Neural progenitor cell (in vitro differentiated cells): ENCODE data around the gene VIM. TPM values are rescaled to one million over a fixed set of nuclear protein-coding genes. Genes with fewer than 3 reads are reported as not detected.

Experiments
- DNase-seq: peaks from one replicate; pipeline ENCODE4 v3.0.0-alpha.2; 2016; ENCODE audit warnings: low spot score
- H2AFZ ChIP-seq: fragments of 200-600 bp; sonication (generic); replicated peaks from 2 replicates; pipeline ENCODE4 v1.6.1; 2016; ENCODE audit warnings: antibody characterized with exemption
- H3F3A ChIP-seq: fragments of 200-600 bp; sonication (generic); 2 replicates; pipeline ENCODE4 v1.6.1; 2016; ENCODE audit warnings: antibody characterized with exemption, low read depth
- H3K27ac ChIP-seq: fragments of 200-600 bp; sonication (generic); 2 replicates; pipeline ENCODE4 v1.5.1; 2016; ENCODE audit warnings: mild to moderate bottlenecking
- H3K27me3 ChIP-seq: fragments of 200-600 bp; sonication (generic); 2 replicates; pipeline ENCODE4 v1.6.1; 2016; ENCODE audit warnings: mild to moderate bottlenecking, moderate library complexity
- H3K36me3 ChIP-seq: fragments of 200-600 bp; sonication (generic); 2 replicates; pipeline ENCODE4 v1.5.1; 2016
- H3K4me1 ChIP-seq: fragments of 200-600 bp; sonication (generic); 2 replicates; pipeline ENCODE4 v1.6.1; 2016; ENCODE audit warnings: mixed run types
- H3K4me2 ChIP-seq: fragments of 200-600 bp; sonication (generic); 2 replicates; pipeline ENCODE4 v1.6.1; 2016
- H3K4me3 ChIP-seq: fragments of 200-600 bp; sonication (generic); 2 replicates; pipeline ENCODE4 v1.5.1; 2016
- H3K79me2 ChIP-seq: fragments of 200-600 bp; sonication (generic); 2 replicates; pipeline ENCODE4 v1.6.1; 2016; ENCODE audit warnings: low read depth
- H3K9ac ChIP-seq: fragments of 200-600 bp; sonication (generic); 2 replicates; pipeline ENCODE4 v1.6.1; 2016
- H3K9me3 ChIP-seq: fragments of 200-600 bp; sonication (generic); 2 replicates; pipeline ENCODE4 v1.5.1; 2016; ENCODE audit warnings: low read depth
- H4K20me1 ChIP-seq: fragments of 200-600 bp; sonication (generic); 2 replicates; pipeline ENCODE4 v1.6.1; 2016; ENCODE audit warnings: low read depth
- H3K27ac Mint-ChIP-seq: 3 replicates; pipeline ENCODE4 v1.8.0; 2021; ENCODE audit warnings: mixed read lengths
- H3K27me3 Mint-ChIP-seq: 2 replicates; pipeline ENCODE4 v1.8.0; 2022; ENCODE audit warnings: low read depth, mild to moderate bottlenecking, inconsistent platforms, moderate library complexity, mixed read lengths; ENCODE audit not compliant: insufficient read depth
- H3K36me3 Mint-ChIP-seq: 3 replicates; pipeline ENCODE4 v1.8.0; 2021; ENCODE audit warnings: mixed read lengths
- H3K4me1 Mint-ChIP-seq: 3 replicates; pipeline ENCODE4 v1.8.0; 2021; ENCODE audit warnings: mixed read lengths
- H3K4me3 Mint-ChIP-seq: 3 replicates; pipeline ENCODE4 v1.8.0; 2021; ENCODE audit warnings: mild to moderate bottlenecking, moderate library complexity, mixed read lengths
- H3K9me3 Mint-ChIP-seq: 3 replicates; pipeline ENCODE4 v1.8.0; 2020; ENCODE audit warnings: mixed read lengths
- EZH2 ChIP-seq: fragments of 200-600 bp; sonication (generic); IDR thresholded peaks from 2 replicates; pipeline ENCODE4 v1.6.1; 2017; ENCODE audit warnings: antibody characterized with exemption, mild to moderate bottlenecking, moderate library complexity
- EZH2phosphoT487 ChIP-seq: fragments of 200-600 bp; sonication (generic); IDR thresholded peaks from 2 replicates; pipeline ENCODE4 v1.6.1; 2017; ENCODE audit warnings: antibody characterized with exemption
- total RNA-seq: library from RNA; depleted of rRNA; stranded (reverse); fragments of >200 nt; gene quantifications from 2 replicates; pipeline ENCODE4 v1.2.3, GENCODE V29; 2015; ENCODE audit warnings: low replicate concordance
- TF ChIP-seq, protein P1 (sequence below): fragments of 200-600 bp; sonication (generic); IDR thresholded peaks from 2 replicates; pipeline ENCODE4 v1.5.1; 2017; ENCODE audit warnings: antibody characterized with exemption, mild to moderate bottlenecking

The VIM gene
- total RNA-seq, 1 donor from 2014 or later, result 727 TPM

DNA sequence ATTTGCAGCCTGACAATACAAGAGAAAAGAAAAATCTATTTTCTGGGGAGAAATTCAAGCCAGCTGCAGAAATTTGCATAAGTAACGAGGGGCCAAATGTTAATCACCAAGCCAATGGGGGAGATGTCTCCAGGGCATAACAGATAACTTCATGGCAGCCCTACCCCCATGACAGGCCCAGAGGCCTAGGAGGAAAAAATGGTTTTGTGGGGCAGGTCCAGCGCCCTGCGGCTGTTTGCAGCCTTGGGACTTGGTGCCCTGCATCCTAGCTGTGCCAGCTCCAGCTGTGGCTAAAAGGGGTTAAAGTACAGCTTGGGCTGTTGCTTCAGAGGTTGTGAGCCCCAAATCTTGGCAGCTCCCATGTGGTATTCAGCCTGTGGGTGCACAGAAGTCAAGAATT lies 54.3 kb downstream of the VIM start:
- no peaks in the 10 kb centered on the region for H3K27me3 ChIP-seq
- H3K27ac ChIP-seq, result no peak overlapping the region
- H3K4me1 Mint-ChIP-seq, result no peaks in the 10 kb centered on the region
- no peaks in the 10 kb centered on the region for H3K36me3 Mint-ChIP-seq
- no peaks in the 10 kb centered on the region for H4K20me1 ChIP-seq
- no peaks in the 10 kb centered on the region for H3K79me2 ChIP-seq
- H3K9me3 Mint-ChIP-seq, result peaks cover 23% of the 10 kb centered on the region
- H3F3A ChIP-seq, result no peaks in the 10 kb centered on the region
- H2AFZ ChIP-seq, result no peak overlapping the region
- H3K36me3 ChIP-seq, result no peaks in the 10 kb centered on the region
- no peaks in the 10 kb centered on the region for H3K4me1 ChIP-seq
- H3K4me2 ChIP-seq, result no peak overlapping the region
- no peak overlapping the region for H3K27ac Mint-ChIP-seq
- H3K27me3 Mint-ChIP-seq, result no peaks in the 10 kb centered on the region
- H3K9ac ChIP-seq, result no peak overlapping the region
- TF ChIP-seq EZH2 (no peak), EZH2phosphoT487 (no peak)
- TF ChIP-seq, protein P1, sequence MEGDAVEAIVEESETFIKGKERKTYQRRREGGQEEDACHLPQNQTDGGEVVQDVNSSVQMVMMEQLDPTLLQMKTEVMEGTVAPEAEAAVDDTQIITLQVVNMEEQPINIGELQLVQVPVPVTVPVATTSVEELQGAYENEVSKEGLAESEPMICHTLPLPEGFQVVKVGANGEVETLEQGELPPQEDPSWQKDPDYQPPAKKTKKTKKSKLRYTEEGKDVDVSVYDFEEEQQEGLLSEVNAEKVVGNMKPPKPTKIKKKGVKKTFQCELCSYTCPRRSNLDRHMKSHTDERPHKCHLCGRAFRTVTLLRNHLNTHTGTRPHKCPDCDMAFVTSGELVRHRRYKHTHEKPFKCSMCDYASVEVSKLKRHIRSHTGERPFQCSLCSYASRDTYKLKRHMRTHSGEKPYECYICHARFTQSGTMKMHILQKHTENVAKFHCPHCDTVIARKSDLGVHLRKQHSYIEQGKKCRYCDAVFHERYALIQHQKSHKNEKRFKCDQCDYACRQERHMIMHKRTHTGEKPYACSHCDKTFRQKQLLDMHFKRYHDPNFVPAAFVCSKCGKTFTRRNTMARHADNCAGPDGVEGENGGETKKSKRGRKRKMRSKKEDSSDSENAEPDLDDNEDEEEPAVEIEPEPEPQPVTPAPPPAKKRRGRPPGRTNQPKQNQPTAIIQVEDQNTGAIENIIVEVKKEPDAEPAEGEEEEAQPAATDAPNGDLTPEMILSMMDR, result no peak
- no peak overlapping the region for H3K4me3 Mint-ChIP-seq
- H3K4me3 ChIP-seq, result no peak overlapping the region
- no peak for DNase-seq
- H3K9me3 ChIP-seq, result no peaks in the 10 kb centered on the region

DNA sequence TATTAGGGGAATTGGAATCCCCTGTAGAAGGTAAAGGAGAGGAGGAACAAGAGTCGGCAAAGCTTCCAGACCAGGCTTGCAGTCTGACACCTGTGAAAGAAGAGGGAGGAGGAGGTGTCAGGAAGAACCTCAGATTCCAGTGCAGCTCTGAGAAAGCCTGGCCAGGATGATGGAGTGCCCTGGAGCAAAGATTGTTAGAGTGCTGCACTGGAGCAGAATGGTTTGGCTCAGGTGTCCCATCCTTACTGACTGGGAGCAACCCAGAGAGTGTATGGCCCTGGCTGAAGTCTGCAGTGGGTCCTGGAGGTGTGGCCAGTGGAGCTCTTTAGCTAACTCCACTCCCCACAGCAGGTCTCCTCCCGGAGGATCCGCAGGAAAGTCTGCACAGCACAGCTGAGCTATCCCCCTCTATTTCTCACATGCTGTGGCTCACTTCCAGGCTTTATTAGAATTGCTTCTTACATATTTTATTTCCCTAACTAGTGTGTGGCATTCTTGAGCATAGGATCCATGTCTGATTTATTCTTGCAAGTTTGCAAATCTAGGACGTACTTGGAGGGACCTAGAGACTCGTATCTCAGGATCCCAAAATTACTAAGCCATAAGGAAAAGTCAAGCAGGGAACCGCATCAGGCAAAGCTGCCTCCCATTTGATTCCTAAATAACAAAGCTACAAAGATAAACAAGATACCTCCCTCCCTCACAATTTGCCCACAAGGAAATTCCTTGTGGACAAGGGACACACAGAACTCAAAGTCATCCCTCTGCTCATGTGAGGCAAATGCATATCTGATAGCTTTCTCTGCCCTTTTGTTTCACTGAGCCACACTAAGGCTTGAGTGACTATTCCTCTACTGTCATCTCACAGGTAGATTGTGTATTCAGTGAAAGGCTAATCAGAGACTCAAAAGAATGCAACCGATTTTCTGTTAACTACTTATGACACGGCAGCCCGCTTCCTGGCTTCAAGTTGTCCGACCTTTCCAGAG lies 58.8 kb downstream of the VIM start:
- H3F3A ChIP-seq, result no peaks in the 10 kb centered on the region
- H3K27ac ChIP-seq, result no peak overlapping the region
- H3K4me2 ChIP-seq, result no peak overlapping the region
- no peaks in the 10 kb centered on the region for H3K27me3 ChIP-seq
- Mint-ChIP-seq H3K27ac (no peak overlapping the region), H3K36me3 (no peaks in the 10 kb centered on the region), H3K27me3 (peaks cover 2% of the 10 kb centered on the region), H3K4me1 (no peaks in the 10 kb centered on the region), H3K4me3 (no peak overlapping the region), H3K9me3 (peaks cover 11% of the 10 kb centered on the region)
- no peaks in the 10 kb centered on the region for H4K20me1 ChIP-seq
- no peak overlapping the region for H3K9ac ChIP-seq
- H3K9me3 ChIP-seq, result no peaks in the 10 kb centered on the region
- TF ChIP-seq, protein P1, result no peak
- no peak for TF ChIP-seq EZH2
- no peak for TF ChIP-seq EZH2phosphoT487
- no peaks in the 10 kb centered on the region for H3K36me3 ChIP-seq
- no peak for DNase-seq
- no peaks in the 10 kb centered on the region for H3K4me1 ChIP-seq
- H3K4me3 ChIP-seq, result no peak overlapping the region
- no peaks in the 10 kb centered on the region for H3K79me2 ChIP-seq
- peak overlapping the region; percentile 42 for H2AFZ ChIP-seq

Other genes starting within 250 kb of the VIM start
- 1.5 and 2.2 TPM in 2 replicates for gene CUBN, start 98.4 kb upstream of the VIM start, total RNA-seq
- gene TRDMT1, start 26.6 kb upstream of the VIM start, total RNA-seq, result 26.4 and 35.6 TPM in 2 replicates
- gene ST8SIA6, start 226.4 kb downstream of the VIM start, total RNA-seq, result 4.4 and 5.1 TPM in 2 replicates